ENCODE results near the gene PHF21B. TPM values are rescaled to one million over a fixed set of nuclear protein-coding genes. Genes with fewer than 3 reads are reported as not detected.
"Not testable (repeated sequence)": the region's sequence is repeated elsewhere in the genome, so short reads cannot be mapped to it uniquely, and the experiment has no call there.

PHF21B gene
- polyA plus RNA-seq, 1 experiment = 0.01 TPM

- TF ChIP-seq CTCF (IDR thresholded peaks at IDR 0.05; ENCODE audit: insufficient read depth, low read depth, low read length) = no peak
- DNase-seq (ENCODE audit: low read depth) = no peak
- Histone ChIP-seq H3K36me3 (ENCODE audit: control insufficient read depth, insufficient read depth, low read length) (no peaks in the 10 kb centered on the region), H3K4me3 (ENCODE audit: low read depth, low read length) (no peak overlapping the region), H3K27me3 (ENCODE audit: control insufficient read depth, insufficient read depth, low read length) (no peaks in the 10 kb centered on the region)
- CTCF ChIA-PET = no interaction called here
- POLR2A ChIA-PET = no interaction called here
These were observed 147.5 kb downstream of the PHF21B start for GRCh38 chr22:44862281-44862680.

- Histone ChIP-seq H3K36me3 (ENCODE audit: control insufficient read depth, insufficient read depth, low read length) (no peaks in the 10 kb centered on the region), H3K4me3 (ENCODE audit: low read depth, low read length) (no peak overlapping the region), H3K27me3 (ENCODE audit: control insufficient read depth, insufficient read depth, low read length) (no peaks in the 10 kb centered on the region)
- TF ChIP-seq CTCF (IDR thresholded peaks at IDR 0.05; ENCODE audit: insufficient read depth, low read depth, low read length) = no peak
- ChIA-PET CTCF (no interaction called here), POLR2A (no interaction called here)
- DNase-seq (ENCODE audit: low read depth) = no peak
These were observed 148.6 kb downstream of the PHF21B start for GRCh38 chr22:44861245-44861644.

- ChIA-PET CTCF (no interaction called here), POLR2A (no interaction called here)
- no peaks in the 10 kb centered on the region for H3K36me3 ChIP-seq (ENCODE audit: control insufficient read depth, insufficient read depth, low read length)
- H3K4me3 ChIP-seq (ENCODE audit: low read depth, low read length) = no peak overlapping the region
- no peaks in the 10 kb centered on the region for H3K27me3 ChIP-seq (ENCODE audit: control insufficient read depth, insufficient read depth, low read length)
- DNase-seq (ENCODE audit: low read depth) = no peak
- TF ChIP-seq CTCF (IDR thresholded peaks at IDR 0.05; ENCODE audit: insufficient read depth, low read depth, low read length) = no peak
These were observed 149.5 kb downstream of the PHF21B start for GRCh38 chr22:44860311-44860710.

- ChIA-PET POLR2A (no interaction called here), CTCF (no interaction called here)
- no peaks in the 10 kb centered on the region for H3K27me3 ChIP-seq (ENCODE audit: control insufficient read depth, insufficient read depth, low read length)
- H3K4me3 ChIP-seq (ENCODE audit: low read depth, low read length) = no peak overlapping the region
- DNase-seq (ENCODE audit: low read depth) = no peak
- H3K36me3 ChIP-seq (ENCODE audit: control insufficient read depth, insufficient read depth, low read length) = no peaks in the 10 kb centered on the region
- no peak for TF ChIP-seq CTCF (IDR thresholded peaks at IDR 0.05; ENCODE audit: insufficient read depth, low read depth, low read length)
These were observed 150.2 kb downstream of the PHF21B start for GRCh38 chr22:44859641-44860040.

GRCh38 chr22:44858819-44859218 is 151.0 kb downstream of the PHF21B start:
- DNase-seq (ENCODE audit: low read depth); H3K4me3 ChIP-seq (ENCODE audit: low read depth, low read length); POLR2A ChIA-PET; H3K27me3 ChIP-seq (ENCODE audit: control insufficient read depth, insufficient read depth, low read length); H3K36me3 ChIP-seq (ENCODE audit: control insufficient read depth, insufficient read depth, low read length); CTCF ChIA-PET: not testable (repeated sequence)

- ChIA-PET CTCF (no interaction called here), POLR2A (no interaction called here)
- Histone ChIP-seq H3K4me3 (ENCODE audit: low read depth, low read length) (no peak overlapping the region), H3K36me3 (ENCODE audit: control insufficient read depth, insufficient read depth, low read length) (no peaks in the 10 kb centered on the region), H3K27me3 (ENCODE audit: control insufficient read depth, insufficient read depth, low read length) (no peaks in the 10 kb centered on the region)
- TF ChIP-seq CTCF (IDR thresholded peaks at IDR 0.05; ENCODE audit: insufficient read depth, low read depth, low read length) = no peak
- DNase-seq (ENCODE audit: low read depth) = no peak
These were observed 153.9 kb downstream of the PHF21B start for GRCh38 chr22:44855855-44856254.

GRCh38 chr22:44854641-44855040 is 155.2 kb downstream of the PHF21B start:
- CTCF ChIA-PET = interaction anchor here (1.6 kb wide), 1 partner anchor 34 kb away, joined by 3 read pairs; no protein-coding TSS in a partner anchor
- DNase-seq (ENCODE audit: low read depth); H3K27me3 ChIP-seq (ENCODE audit: control insufficient read depth, insufficient read depth, low read length); H3K36me3 ChIP-seq (ENCODE audit: control insufficient read depth, insufficient read depth, low read length); H3K4me3 ChIP-seq (ENCODE audit: low read depth, low read length); POLR2A ChIA-PET: not testable (repeated sequence)

Data from BJ (cell line).